GM06990 (cell line): ENCODE measurements around the gene CNTNAP2.
A peak's percentile ranks its signal among the peaks of the same experiment; 100 is the strongest.
"Not testable (repeated sequence)": the region's sequence is repeated elsewhere in the genome, so short reads cannot be mapped to it uniquely, and the experiment has no call there.

ENCODE experiments used
- DNase-seq: peaks from one replicate; pipeline ENCODE4 v3.0.0-alpha.2; 2011; ENCODE audit not compliant: insufficient read length; ENCODE audit errors: extremely low read depth
- H3K27me3 ChIP-seq: replicated peaks from 2 replicates; pipeline ENCODE4 v1.6.0; 2011; ENCODE audit warnings: low read length; ENCODE audit not compliant: control insufficient read depth, insufficient read depth
- H3K36me3 ChIP-seq: 2 replicates; pipeline ENCODE4 v1.5.1; 2011; ENCODE audit warnings: low read length; ENCODE audit not compliant: control insufficient read depth, insufficient read depth
- H3K4me3 ChIP-seq: replicated peaks from 2 replicates; pipeline ENCODE4 v1.5.1; 2011; ENCODE audit warnings: low read depth, mild to moderate bottlenecking, control low read depth, low read length
- CTCF ChIP-seq: IDR thresholded peaks from 2 replicates; pipeline ENCODE4 v1.5.1; 2011; ENCODE audit warnings: low read length, control low read depth, mild to moderate bottlenecking, inconsistent platforms; ENCODE audit not compliant: insufficient read depth, poor library complexity, severe bottlenecking

CNTNAP2 gene

GRCh38 chr7:148412691-148413090 lies 2296.1 kb downstream of the CNTNAP2 start:
- no peak overlapping the region for H3K4me3 ChIP-seq
- TF ChIP-seq CTCF: no peak

DNA sequence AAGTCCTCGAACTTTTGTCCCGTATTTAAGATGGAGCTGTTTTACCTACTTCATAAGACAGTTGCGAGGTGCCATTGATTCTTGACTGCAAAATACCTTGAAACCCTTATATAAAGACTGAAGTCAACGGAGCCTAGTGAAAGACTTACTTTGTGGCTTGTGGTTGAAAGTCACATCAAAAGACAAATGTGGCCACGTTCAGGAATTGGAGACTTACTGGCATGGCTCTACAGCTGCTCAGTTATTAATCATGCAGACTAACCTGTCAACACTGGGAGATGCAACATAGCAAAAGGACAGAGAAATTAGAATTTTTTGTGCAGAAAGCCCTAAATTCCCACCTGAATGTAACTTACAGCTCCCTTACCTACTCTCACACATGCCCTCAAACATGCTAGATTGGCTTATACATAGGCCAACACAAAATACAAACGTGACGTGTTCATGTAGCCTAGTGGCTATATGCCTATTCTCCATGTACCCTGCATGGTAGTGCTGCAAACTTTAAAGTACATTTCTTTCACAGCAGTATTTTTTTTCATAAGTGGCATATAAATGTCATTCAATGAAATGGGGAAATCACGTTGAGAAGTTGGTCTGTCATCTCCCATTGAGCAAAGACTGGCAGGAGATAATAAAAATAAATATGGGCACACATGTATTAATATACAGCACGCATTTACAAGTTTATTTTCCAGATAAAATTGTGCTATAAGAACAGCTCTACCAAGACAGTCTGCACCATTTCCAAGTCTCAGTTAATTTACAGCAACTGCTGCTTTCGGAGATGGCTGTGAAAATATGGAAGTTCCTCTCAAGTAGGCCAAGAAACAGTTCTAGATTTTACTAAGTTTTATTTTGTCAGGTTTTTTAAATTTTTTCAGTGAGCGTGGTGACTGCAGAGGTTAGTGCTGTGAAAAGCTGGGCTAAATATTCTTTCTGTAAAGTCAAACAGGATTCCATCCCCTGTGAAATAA lies 2303.5 kb downstream of the CNTNAP2 start:
- Histone ChIP-seq H3K4me3 (no peak overlapping the region), H3K36me3 (no peaks in the 10 kb centered on the region), H3K27me3 (no peaks in the 10 kb centered on the region)
- peak; percentile 33 for DNase-seq
- no peak for TF ChIP-seq CTCF

More at GRCh38 chr7:148412691-148413090, 2296.1 kb downstream of the CNTNAP2 start:
- DNase-seq: no peak
- Histone ChIP-seq H3K27me3 (no peaks in the 10 kb centered on the region), H3K36me3 (no peaks in the 10 kb centered on the region)

- Histone ChIP-seq H3K4me3 (no peak overlapping the region), H3K27me3 (no peaks in the 10 kb centered on the region), H3K36me3 (no peaks in the 10 kb centered on the region)
- no peak for DNase-seq
- no peak for TF ChIP-seq CTCF
These were observed 2305.4 kb downstream of the CNTNAP2 start for GRCh38 chr7:148422030-148422429.

DNA sequence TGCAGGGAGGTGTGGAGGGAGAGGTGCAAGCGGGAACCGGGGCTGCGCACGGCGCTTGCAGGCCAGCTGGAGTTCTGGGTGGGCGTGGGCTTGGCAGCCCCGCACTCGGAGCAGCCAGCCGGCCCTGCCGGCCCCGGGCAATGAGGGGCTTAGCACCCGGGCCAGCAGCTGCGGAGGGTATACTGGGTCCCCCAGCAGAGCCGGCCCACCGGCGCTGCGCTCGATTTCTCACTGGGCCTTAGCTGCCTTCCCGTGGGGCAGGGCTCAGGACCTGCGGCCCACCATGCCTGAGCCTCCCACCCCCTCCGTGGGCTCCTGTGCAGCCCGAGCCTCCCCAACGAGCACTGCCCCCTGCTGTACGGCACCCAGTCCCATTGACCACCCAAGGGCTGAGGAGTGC lies 2309.8 kb downstream of the CNTNAP2 start:
- H3K36me3 ChIP-seq, DNase-seq, H3K27me3 ChIP-seq, H3K4me3 ChIP-seq: not testable (repeated sequence)

GRCh38 chr7:148430690-148431089 lies 2314.1 kb downstream of the CNTNAP2 start:
- not testable (repeated sequence) for H3K4me3 ChIP-seq, H3K27me3 ChIP-seq, H3K36me3 ChIP-seq, DNase-seq

- TF ChIP-seq CTCF: no peak
- H3K36me3 ChIP-seq: no peaks in the 10 kb centered on the region
- no peak for DNase-seq
- H3K27me3 ChIP-seq: no peaks in the 10 kb centered on the region
- no peak overlapping the region for H3K4me3 ChIP-seq
These were observed 2317.1 kb downstream of the CNTNAP2 start for GRCh38 chr7:148433521-148434180.
